OCI-LY7 (cell line): ENCODE results near the gene NFX1. TPM values are rescaled to one million over a fixed set of nuclear protein-coding genes. Genes with fewer than 3 reads are reported as not detected.

Source experiments
- BruUV-seq: library from RNA; stranded (reverse); fragments of 400-500 nt; replicated peaks from 2 replicates; lab custom pipeline; 2021; lab: Mats Ljungman, UMichigan
- CTCF ChIA-PET: fragments of 300-600 bp; sonication (Branson Sonifier 250); formaldehyde crosslinking; loops from one replicate; lab custom pipeline; 2022; ENCODE audit warnings: antibody characterized with exemption; ENCODE audit not compliant: unreplicated experiment; lab: Charles Lee
- POLR2A ChIA-PET: fragments of 300-600 bp; sonication (Branson Sonifier 250); formaldehyde crosslinking; loops from one replicate; lab custom pipeline; 2022; ENCODE audit warnings: antibody characterized with exemption; lab: Charles Lee
- DNase-seq: peaks from one replicate; pipeline ENCODE4 v3.0.0-alpha.2; 2015; ENCODE audit warnings: low spot score
- H2AFZ ChIP-seq: fragments of 200-600 bp; sonication (generic), shearing (Covaris generic); 2 replicates; pipeline ENCODE4 v1.6.1; 2014; ENCODE audit warnings: mild to moderate bottlenecking, antibody characterized with exemption, low read length, moderate library complexity
- H3K27ac ChIP-seq: fragments of 200-600 bp; sonication (generic); 2 replicates; pipeline ENCODE4 v1.5.1; 2014; ENCODE audit warnings: mixed run types, low read depth, mild to moderate bottlenecking, moderate library complexity, low read length, inconsistent platforms; ENCODE audit not compliant: poor library complexity, severe bottlenecking
- H3K36me3 ChIP-seq: fragments of 200-600 bp; sonication (generic); 2 replicates; pipeline ENCODE4 v1.6.1; 2014; ENCODE audit warnings: mild to moderate bottlenecking, antibody characterized with exemption, low read length, moderate library complexity, mixed read lengths; ENCODE audit not compliant: insufficient read depth
- H3K4me1 ChIP-seq: fragments of 200-600 bp; sonication (generic); 2 replicates; pipeline ENCODE4 v1.5.1; 2014; ENCODE audit warnings: mild to moderate bottlenecking, low read length; ENCODE audit not compliant: insufficient read depth, poor library complexity, severe bottlenecking
- H3K4me2 ChIP-seq: fragments of 200-600 bp; sonication (generic); 2 replicates; pipeline ENCODE4 v1.6.1; 2014; ENCODE audit warnings: mild to moderate bottlenecking, low read length
- H3K4me3 ChIP-seq: fragments of 200-600 bp; sonication (generic); 2 replicates; pipeline ENCODE4 v1.5.1; 2014; ENCODE audit warnings: mild to moderate bottlenecking, low read depth, low read length; ENCODE audit not compliant: poor library complexity, severe bottlenecking
- H3K79me2 ChIP-seq: fragments of 200-600 bp; sonication (generic); 2 replicates; pipeline ENCODE4 v1.6.1; 2016; ENCODE audit warnings: low read depth, mild to moderate bottlenecking, low read length, moderate library complexity, mixed read lengths; ENCODE audit not compliant: insufficient read depth
- H3K9me2 ChIP-seq: fragments of 200-600 bp; sonication (generic); 2 replicates; pipeline ENCODE4 v1.6.1; 2016; ENCODE audit warnings: mild to moderate bottlenecking, low read length, mixed read lengths; ENCODE audit not compliant: insufficient read depth
- H3K9me3 ChIP-seq: fragments of 200-600 bp; sonication (generic); 2 replicates; pipeline ENCODE4 v1.6.1; 2014; ENCODE audit warnings: mild to moderate bottlenecking, mixed run types, low read length, mixed read lengths
- H4K20me1 ChIP-seq: fragments of 200-600 bp; sonication (generic); 2 replicates; pipeline ENCODE4 v1.6.1; 2014; ENCODE audit warnings: mild to moderate bottlenecking, antibody characterized with exemption, low read length, moderate library complexity, mixed read lengths; ENCODE audit not compliant: insufficient read depth
- CTCF ChIP-seq: fragments of 200-600 bp; sonication (generic); conservative IDR thresholded peaks from 2 replicates; pipeline ENCODE4 v1.5.1; 2014; ENCODE audit warnings: mild to moderate bottlenecking, antibody characterized with exemption, low read length, moderate library complexity, mixed read lengths
- EZH2phosphoT487 ChIP-seq: fragments of 200-600 bp; sonication (generic); IDR thresholded peaks from 2 replicates; pipeline ENCODE4 v1.6.1; 2018; ENCODE audit warnings: low read depth, borderline replicate concordance, mild to moderate bottlenecking, mixed run types, antibody characterized with exemption, low read length, moderate library complexity, mixed read lengths
- intact Hi-C: fragments of 100-400 bp; cut with micrococcal nuclease; formaldehyde crosslinking; loops from one replicate; pipeline ENCODE4 v1.10.0; 2022; ENCODE audit not compliant: unreplicated experiment
- total RNA-seq, 2 experiments: library from RNA; depleted of rRNA in 1 of 2; stranded (reverse); fragments of >200 nt in 1 of 2; shearing (Covaris generic) in 1 of 2; gene quantifications; 2 replicates each; pipeline ENCODE4 v1.2.3, GENCODE V29; 2014 to 2022

NFX1 gene
- total RNA-seq, 2 experiments from 2014 or later = 32.3 to 58.3 TPM

GRCh38 chr9:33306037-33306436 is 15.7 kb downstream of the NFX1 start:
- H3K9me2 ChIP-seq = no peaks in the 10 kb centered on the region
- POLR2A ChIA-PET = interaction anchor here (1.0 kb wide), 1 partner anchor 9 kb away, joined by 3 read pairs; no protein-coding TSS in a partner anchor
- BruUV-seq = no TSS peak
- no peak overlapping the region for H3K4me3 ChIP-seq
- CTCF ChIA-PET = no interaction called here
- H3K27ac ChIP-seq = no peak overlapping the region
- peaks cover 6% of the 10 kb centered on the region; the same call in 1 of the 2 replicates for H3K79me2 ChIP-seq
- no peaks in the 10 kb centered on the region for H3K4me1 ChIP-seq
- TF ChIP-seq EZH2phosphoT487 (no peak), CTCF (no peak)
- H2AFZ ChIP-seq = no peak overlapping the region
- no peak overlapping the region for H3K4me2 ChIP-seq
- no peaks in the 10 kb centered on the region for H4K20me1 ChIP-seq
- DNase-seq = no peak
- no peaks in the 10 kb centered on the region for H3K9me3 ChIP-seq
- intact Hi-C loops = no loop called here
- peaks cover 100% of the 10 kb centered on the region for H3K36me3 ChIP-seq

- intact Hi-C loops = no loop called here
- H3K79me2 ChIP-seq = no peaks in the 10 kb centered on the region
- BruUV-seq = no TSS peak
- ChIA-PET POLR2A (interaction anchor here (0.6 to 1.3 kb wide), 4 partner anchors 49 to 971 kb away, joined by 3 to 6 read pairs (median 4); no protein-coding TSS in a partner anchor), CTCF (no interaction called here)
- TF ChIP-seq CTCF (no peak), EZH2phosphoT487 (no peak)
- H3K9me2 ChIP-seq = no peaks in the 10 kb centered on the region
- H2AFZ ChIP-seq = no peak overlapping the region
- no peak for DNase-seq
- H3K4me2 ChIP-seq = no peak overlapping the region
- peaks cover 100% of the 10 kb centered on the region for H3K36me3 ChIP-seq
- no peak overlapping the region for H3K27ac ChIP-seq
- no peaks in the 10 kb centered on the region for H4K20me1 ChIP-seq
- no peak overlapping the region for H3K4me3 ChIP-seq
- H3K4me1 ChIP-seq = no peaks in the 10 kb centered on the region
- H3K9me3 ChIP-seq = no peaks in the 10 kb centered on the region
Observed at GRCh38 chr9:33307067-33307466, 16.8 kb downstream of the NFX1 start.

GRCh38 chr9:33309903-33310302 is 19.6 kb downstream of the NFX1 start:
- no peak overlapping the region for H3K4me3 ChIP-seq
- intact Hi-C loops = no loop called here
- no TSS peak for BruUV-seq
- no peak overlapping the region for H2AFZ ChIP-seq
- H3K36me3 ChIP-seq = peaks cover 100% of the 10 kb centered on the region
- DNase-seq = no peak
- H3K27ac ChIP-seq = no peak overlapping the region
- CTCF ChIA-PET = no interaction called here
- H3K4me1 ChIP-seq = no peaks in the 10 kb centered on the region
- no peak overlapping the region for H3K4me2 ChIP-seq
- no peak for TF ChIP-seq CTCF
- TF ChIP-seq EZH2phosphoT487 = no peak
- H3K9me3 ChIP-seq = no peaks in the 10 kb centered on the region
- H3K9me2 ChIP-seq = no peaks in the 10 kb centered on the region
- H4K20me1 ChIP-seq = no peaks in the 10 kb centered on the region
- POLR2A ChIA-PET = interaction anchor here (0.5 to 0.6 kb wide), 2 partner anchors 43 to 503 kb away, joined by 3 to 6 read pairs; no protein-coding TSS in a partner anchor
- no peaks in the 10 kb centered on the region for H3K79me2 ChIP-seq
